ENCODE data around the gene PPIL1. TPM values are rescaled to one million over a fixed set of nuclear protein-coding genes. Genes with fewer than 3 reads are reported as not detected.

PPIL1 gene
- total and polyA plus RNA-seq, 2 of the 13 experiments (the other 11 are each of a cell fraction or from before 2014, with no cell fraction given): 74.2 to 144 TPM

- TF ChIP-seq ZMAT3 (CRISPR knock-in tag; conservative IDR thresholded peaks at IDR 0.05): peak; percentile 86
- TF ChIP-seq PRDM10 (CRISPR knock-in tag; IDR thresholded peaks at IDR 0.05; ENCODE audit: low read depth): peak; percentile 84
- no peak for TF ChIP-seq MBNL3 (CRISPR knock-in tag; conservative IDR thresholded peaks at IDR 0.05)
- no peak; the same call in none of the 2 replicates for TF ChIP-seq ZBTB33 (CRISPR knock-in tag; IDR thresholded peaks at IDR 0.05)
- no peak for TF ChIP-seq ZNF570 (CRISPR knock-in tag; IDR thresholded peaks at IDR 0.05; ENCODE audit: borderline replicate concordance)
- TF ChIP-seq ZNF101 (CRISPR knock-in tag; IDR thresholded peaks at IDR 0.05; ENCODE audit: borderline replicate concordance, low read depth): no peak
- TF ChIP-seq ZNF512 (CRISPR knock-in tag; IDR thresholded peaks at IDR 0.05): no peak
- TF ChIP-seq CCDC6 (CRISPR knock-in tag; IDR thresholded peaks at IDR 0.05): no peak; the same call in 1 of the 2 replicates
- TF ChIP-seq MTF2 (CRISPR knock-in tag; IDR thresholded peaks at IDR 0.05; ENCODE audit: borderline replicate concordance): peak; percentile 75; the same call in 1 of the 2 replicates
- TF ChIP-seq ZSCAN29 (CRISPR knock-in tag; conservative IDR thresholded peaks at IDR 0.05): peak; percentile 47; the same call in 1 of the 2 replicates
- TF ChIP-seq ZBTB2 (CRISPR knock-in tag; IDR thresholded peaks at IDR 0.05; ENCODE audit: low read depth): no peak
- TF ChIP-seq PLRG1 (conservative IDR thresholded peaks at IDR 0.05): no peak
- peak; percentile 96 for TF ChIP-seq ZNF256 (CRISPR knock-in tag; conservative IDR thresholded peaks at IDR 0.05)
- peak; percentile 64; the same call in 1 of the 2 replicates for TF ChIP-seq ZNF143 (CRISPR knock-in tag; IDR thresholded peaks at IDR 0.05)
- peak; percentile 84 for TF ChIP-seq TFDP2 (CRISPR knock-in tag; IDR thresholded peaks at IDR 0.05)
- peak; percentile 79; the same call in 1 of the 2 replicates for TF ChIP-seq ZNF737 (CRISPR knock-in tag; IDR thresholded peaks at IDR 0.05; ENCODE audit: borderline replicate concordance)
These were observed at the start of gene PPIL1 (continued) for GRCh38 chr6:36874443-36875249.

Data from HepG2 (cell line).